WTC11 (cell line): ENCODE results near the gene LHFPL6. TPM values are rescaled to one million over a fixed set of nuclear protein-coding genes. Genes with fewer than 3 reads are reported as not detected.

ENCODE experiments used
- ATAC-seq: fragments of 200-7000 bp; cut with Tn5 transposase; 2 replicates; pipeline ENCODE4 v1.10.0; 2021; ENCODE audit warnings: mild to moderate bottlenecking, moderate library complexity
- CTCF ChIA-PET: fragments of 300-600 bp; sonication (Branson Sonifier 250); formaldehyde crosslinking; loops from one replicate; lab custom pipeline; 2021; ENCODE audit warnings: antibody characterized with exemption; lab: Charles Lee
- POLR2A ChIA-PET: fragments of 350-600 bp; sonication (Branson Sonifier 250); formaldehyde crosslinking; loops from one replicate; lab custom pipeline; 2021; ENCODE audit warnings: antibody characterized with exemption; lab: Charles Lee
- DNase-seq: peaks from one replicate; pipeline ENCODE4 v3.0.0; 2021; ENCODE audit warnings: low spot score
- H3K27ac Mint-ChIP-seq: 2 replicates; pipeline ENCODE4 v1.8.0; 2021; ENCODE audit warnings: mixed read lengths
- H3K27me3 Mint-ChIP-seq: 2 replicates; pipeline ENCODE4 v1.8.0; 2021; ENCODE audit warnings: low read depth, mild to moderate bottlenecking, moderate library complexity, mixed read lengths
- H3K36me3 Mint-ChIP-seq: 2 replicates; pipeline ENCODE4 v1.8.0; 2021; ENCODE audit warnings: mixed read lengths
- H3K4me1 Mint-ChIP-seq: 2 replicates; pipeline ENCODE4 v1.8.0; 2022; ENCODE audit warnings: mixed read lengths
- H3K4me3 Mint-ChIP-seq: 2 replicates; pipeline ENCODE4 v1.8.0; 2021; ENCODE audit warnings: mild to moderate bottlenecking, moderate library complexity, mixed read lengths
- H3K9me3 Mint-ChIP-seq: 2 replicates; pipeline ENCODE4 v1.8.0; 2021; ENCODE audit warnings: mixed read lengths
- ETV6 ChIP-seq: sonication (generic); formaldehyde crosslinking; IDR thresholded peaks from 2 replicates; pipeline ENCODE4 v1.8.1; 2022; ENCODE audit warnings: mild to moderate bottlenecking, missing genetic modification reagents
- FOXJ3 ChIP-seq: sonication (generic); formaldehyde crosslinking; IDR thresholded peaks from 2 replicates; pipeline ENCODE4 v1.9.0; 2021; ENCODE audit warnings: missing genetic modification reagents, mild to moderate bottlenecking, borderline replicate concordance
- HMGA2 ChIP-seq: fragments of 250-450 bp; sonication (Bioruptor Pico); IDR thresholded peaks from 2 replicates; pipeline ENCODE4 v1.4.0; 2021; ENCODE audit warnings: mild to moderate bottlenecking, moderate library complexity
- KAT7 ChIP-seq: sonication (generic); formaldehyde crosslinking; IDR thresholded peaks from 2 replicates; pipeline ENCODE4 v1.8.1; 2023; ENCODE audit warnings: missing genetic modification reagents, mild to moderate bottlenecking, borderline replicate concordance
- NFE2L1 ChIP-seq: sonication (generic); formaldehyde crosslinking; IDR thresholded peaks from 2 replicates; pipeline ENCODE4 v1.8.1; 2023; ENCODE audit warnings: missing genetic modification reagents
- NR1H2 ChIP-seq: sonication (generic); formaldehyde crosslinking; IDR thresholded peaks from 2 replicates; pipeline ENCODE4 v1.9.0; 2021; ENCODE audit warnings: mild to moderate bottlenecking, moderate library complexity, missing genetic modification reagents
- SMAD4 ChIP-seq: sonication (generic); formaldehyde crosslinking; IDR thresholded peaks from 2 replicates; pipeline ENCODE4 v1.8.0; 2022; ENCODE audit warnings: mild to moderate bottlenecking, missing genetic modification reagents
- TEAD1 ChIP-seq: sonication (generic); formaldehyde crosslinking; IDR thresholded peaks from 2 replicates; pipeline ENCODE4 v1.8.0; 2022; ENCODE audit warnings: mild to moderate bottlenecking, missing genetic modification reagents
- TEAD4 ChIP-seq: sonication (generic); formaldehyde crosslinking; IDR thresholded peaks from 2 replicates; pipeline ENCODE4 v1.8.0; 2022; ENCODE audit warnings: mild to moderate bottlenecking, missing genetic modification reagents
- ZBTB21 ChIP-seq: sonication (generic); formaldehyde crosslinking; IDR thresholded peaks from 2 replicates; pipeline ENCODE4 v1.8.1; 2023; ENCODE audit warnings: mild to moderate bottlenecking, missing genetic modification reagents, borderline replicate concordance
- total RNA-seq: library from RNA; stranded (reverse); gene quantifications from 3 replicates; pipeline ENCODE4 v1.2.3, GENCODE V29; 2021
- TF ChIP-seq, protein P1 (sequence below): fragments of 250-450 bp; sonication (Bioruptor Pico); IDR thresholded peaks from 2 replicates; pipeline ENCODE4 v1.9.0; 2021; ENCODE audit warnings: moderate library complexity, mild to moderate bottlenecking, inconsistent platforms, borderline replicate concordance
- TF ChIP-seq, protein P2 (sequence below): sonication (generic); formaldehyde crosslinking; IDR thresholded peaks from 2 replicates; pipeline ENCODE4 v1.8.0; 2023; ENCODE audit warnings: missing genetic modification reagents, mild to moderate bottlenecking, borderline replicate concordance
- TF ChIP-seq, protein P3 (sequence below): sonication (generic); formaldehyde crosslinking; IDR thresholded peaks from 2 replicates; pipeline ENCODE4 v1.8.1; 2023; ENCODE audit warnings: mild to moderate bottlenecking, missing genetic modification reagents, borderline replicate concordance
- TF ChIP-seq, protein P4 (sequence below): fragments of 250-450 bp; sonication (Bioruptor Pico); IDR thresholded peaks from 2 replicates; pipeline ENCODE4 v1.9.0; 2021; ENCODE audit warnings: mild to moderate bottlenecking
- TF ChIP-seq, protein P5 (sequence below): sonication (generic); formaldehyde crosslinking; IDR thresholded peaks from 2 replicates; pipeline ENCODE4 v1.8.1; 2023; ENCODE audit warnings: mild to moderate bottlenecking, missing genetic modification reagents
- TF ChIP-seq, protein P6 (sequence below): sonication (generic); formaldehyde crosslinking; IDR thresholded peaks from 2 replicates; pipeline ENCODE4 v1.8.0; 2023; ENCODE audit warnings: mild to moderate bottlenecking, missing genetic modification reagents

The LHFPL6 gene
- total RNA-seq, 1 experiment from 2014 or later, result 4.5 TPM

DNA sequence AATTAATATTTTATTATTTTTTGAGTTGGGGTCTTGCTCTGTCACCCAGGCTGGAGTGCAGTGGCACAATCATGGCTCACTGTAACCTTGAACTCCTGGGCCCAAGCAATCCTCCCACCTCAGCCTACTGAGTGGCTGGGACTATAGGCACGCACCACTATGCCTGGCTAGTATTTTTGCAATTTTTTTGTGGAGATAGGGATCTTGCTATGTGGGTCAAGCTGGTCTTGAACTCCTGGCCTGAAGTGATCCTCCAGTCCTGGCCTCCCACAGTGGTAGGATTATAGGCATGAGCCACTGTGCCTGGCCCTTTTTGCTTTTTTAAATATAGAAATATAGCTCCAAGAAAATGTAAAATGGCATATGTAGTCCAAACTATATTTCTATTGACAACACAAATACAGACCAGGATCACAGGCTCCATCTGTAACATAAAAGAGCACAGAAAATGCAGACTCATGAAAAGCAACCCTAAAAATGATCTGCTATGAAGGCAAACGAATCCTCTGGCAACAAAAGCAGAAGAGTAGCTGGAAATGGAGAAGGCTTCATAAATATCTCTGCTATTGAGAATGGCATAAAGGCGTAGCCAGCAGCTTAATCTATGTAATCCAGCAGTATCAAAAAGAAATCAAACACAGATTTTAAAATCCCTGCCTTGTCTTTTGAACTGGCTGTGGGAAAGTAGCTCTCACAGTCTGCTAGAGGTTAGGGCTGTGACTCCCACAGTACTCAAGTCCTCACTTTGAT lies 200.6 kb downstream of the LHFPL6 start:
- no peak overlapping the region for H3K27ac Mint-ChIP-seq
- H3K4me1 Mint-ChIP-seq, result peaks cover 32% of the 10 kb centered on the region
- DNase-seq (no peak), ATAC-seq (no peak)
- CTCF ChIA-PET, result interaction anchor here (0.7 to 0.8 kb wide), 2 partner anchors 210 to 214 kb away, joined by 3 read pairs; no protein-coding TSS in a partner anchor
- H3K9me3 Mint-ChIP-seq, result no peaks in the 10 kb centered on the region
- POLR2A ChIA-PET, result no interaction called here
- no peak for TF ChIP-seq SMAD4 (CRISPR knock-in tag)
- TF ChIP-seq FOXJ3 (CRISPR knock-in tag), result no peak
- H3K27me3 Mint-ChIP-seq, result peaks cover 36% of the 10 kb centered on the region
- H3K4me3 Mint-ChIP-seq, result no peak overlapping the region
- no peaks in the 10 kb centered on the region for H3K36me3 Mint-ChIP-seq

DNA sequence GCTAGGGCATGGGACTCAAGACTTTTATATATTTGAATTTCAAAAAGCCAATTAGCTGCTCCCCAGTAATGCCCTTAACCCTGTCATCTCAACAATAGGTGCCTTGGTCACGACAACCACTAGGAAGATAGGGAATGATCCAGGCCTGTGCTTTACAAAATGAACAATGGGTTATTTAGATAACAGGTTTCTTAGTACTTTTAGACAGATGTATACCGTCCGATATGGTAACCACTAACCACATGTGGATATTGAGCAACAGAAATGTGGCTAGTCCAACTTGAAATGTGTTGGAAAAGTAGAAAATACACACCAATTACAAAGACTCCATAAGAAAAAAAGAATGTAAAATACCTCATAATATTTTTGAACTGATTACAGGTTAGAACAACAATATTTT lies 201.2 kb downstream of the LHFPL6 start:
- peaks cover 42% of the 10 kb centered on the region for H3K27me3 Mint-ChIP-seq
- POLR2A ChIA-PET, result no interaction called here
- H3K9me3 Mint-ChIP-seq, result no peaks in the 10 kb centered on the region
- DNase-seq (no peak), ATAC-seq (no peak)
- peaks cover 26% of the 10 kb centered on the region for H3K4me1 Mint-ChIP-seq
- no peak overlapping the region for H3K4me3 Mint-ChIP-seq
- no peaks in the 10 kb centered on the region for H3K36me3 Mint-ChIP-seq
- CTCF ChIA-PET, result interaction anchor here (1.5 kb wide), 1 partner anchor 210 kb away, joined by 3 read pairs; no protein-coding TSS in a partner anchor
- TF ChIP-seq, protein P1, sequence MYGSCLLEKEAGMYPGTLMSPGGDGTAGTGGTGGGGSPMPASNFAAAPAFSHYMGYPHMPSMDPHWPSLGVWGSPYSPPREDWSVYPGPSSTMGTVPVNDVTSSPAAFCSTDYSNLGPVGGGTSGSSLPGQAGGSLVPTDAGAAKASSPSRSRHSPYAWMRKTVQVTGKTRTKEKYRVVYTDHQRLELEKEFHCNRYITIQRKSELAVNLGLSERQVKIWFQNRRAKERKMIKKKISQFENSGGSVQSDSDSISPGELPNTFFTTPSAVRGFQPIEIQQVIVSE (CRISPR knock-in tag), result no peak
- TF ChIP-seq ZBTB21 (CRISPR knock-in tag) (no peak), NFE2L1 (no peak)
- H3K27ac Mint-ChIP-seq, result no peak overlapping the region

DNA sequence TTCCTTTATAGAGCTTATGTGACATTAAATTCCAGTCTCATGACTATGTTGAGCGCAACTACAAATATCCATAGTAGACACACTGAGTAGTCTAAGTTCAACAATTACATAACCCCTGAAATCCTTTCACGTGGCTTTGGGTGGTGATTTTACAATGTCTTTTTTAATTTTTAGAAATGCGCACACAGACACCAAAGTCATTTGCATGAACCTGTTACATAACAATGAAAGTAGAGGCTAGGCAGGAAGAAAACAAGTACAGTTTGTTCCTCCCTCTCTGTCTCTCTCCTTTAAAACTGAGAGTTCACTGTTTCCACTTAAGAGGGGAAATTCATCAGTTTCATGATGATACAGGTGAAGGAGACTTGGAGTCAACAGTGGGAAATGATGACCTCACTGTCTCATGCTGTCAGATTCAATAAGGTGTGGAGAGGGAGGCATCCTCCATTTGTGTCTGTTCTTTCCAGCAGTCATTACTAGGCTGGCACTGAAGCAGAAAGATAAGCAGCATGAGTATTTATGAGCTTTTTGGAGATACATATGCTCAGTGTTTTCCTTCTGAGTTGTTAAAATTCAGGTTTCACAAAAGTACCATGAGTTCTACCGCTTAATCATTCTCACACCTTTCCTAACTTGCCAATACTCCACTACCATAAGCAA lies 201.8 kb downstream of the LHFPL6 start:
- Mint-ChIP-seq H3K9me3 (no peaks in the 10 kb centered on the region), H3K4me3 (no peak overlapping the region), H3K27ac (no peak overlapping the region), H3K4me1 (peaks cover 26% of the 10 kb centered on the region), H3K27me3 (peaks cover 48% of the 10 kb centered on the region), H3K36me3 (no peaks in the 10 kb centered on the region)
- ATAC-seq (no peak), DNase-seq (no peak)
- CTCF ChIA-PET, result interaction anchor here (1.5 kb wide), 1 partner anchor 211 kb away, joined by 3 read pairs; no protein-coding TSS in a partner anchor
- POLR2A ChIA-PET, result no interaction called here
- no peak for TF ChIP-seq TEAD4 (CRISPR knock-in tag)
- TF ChIP-seq, protein P2, sequence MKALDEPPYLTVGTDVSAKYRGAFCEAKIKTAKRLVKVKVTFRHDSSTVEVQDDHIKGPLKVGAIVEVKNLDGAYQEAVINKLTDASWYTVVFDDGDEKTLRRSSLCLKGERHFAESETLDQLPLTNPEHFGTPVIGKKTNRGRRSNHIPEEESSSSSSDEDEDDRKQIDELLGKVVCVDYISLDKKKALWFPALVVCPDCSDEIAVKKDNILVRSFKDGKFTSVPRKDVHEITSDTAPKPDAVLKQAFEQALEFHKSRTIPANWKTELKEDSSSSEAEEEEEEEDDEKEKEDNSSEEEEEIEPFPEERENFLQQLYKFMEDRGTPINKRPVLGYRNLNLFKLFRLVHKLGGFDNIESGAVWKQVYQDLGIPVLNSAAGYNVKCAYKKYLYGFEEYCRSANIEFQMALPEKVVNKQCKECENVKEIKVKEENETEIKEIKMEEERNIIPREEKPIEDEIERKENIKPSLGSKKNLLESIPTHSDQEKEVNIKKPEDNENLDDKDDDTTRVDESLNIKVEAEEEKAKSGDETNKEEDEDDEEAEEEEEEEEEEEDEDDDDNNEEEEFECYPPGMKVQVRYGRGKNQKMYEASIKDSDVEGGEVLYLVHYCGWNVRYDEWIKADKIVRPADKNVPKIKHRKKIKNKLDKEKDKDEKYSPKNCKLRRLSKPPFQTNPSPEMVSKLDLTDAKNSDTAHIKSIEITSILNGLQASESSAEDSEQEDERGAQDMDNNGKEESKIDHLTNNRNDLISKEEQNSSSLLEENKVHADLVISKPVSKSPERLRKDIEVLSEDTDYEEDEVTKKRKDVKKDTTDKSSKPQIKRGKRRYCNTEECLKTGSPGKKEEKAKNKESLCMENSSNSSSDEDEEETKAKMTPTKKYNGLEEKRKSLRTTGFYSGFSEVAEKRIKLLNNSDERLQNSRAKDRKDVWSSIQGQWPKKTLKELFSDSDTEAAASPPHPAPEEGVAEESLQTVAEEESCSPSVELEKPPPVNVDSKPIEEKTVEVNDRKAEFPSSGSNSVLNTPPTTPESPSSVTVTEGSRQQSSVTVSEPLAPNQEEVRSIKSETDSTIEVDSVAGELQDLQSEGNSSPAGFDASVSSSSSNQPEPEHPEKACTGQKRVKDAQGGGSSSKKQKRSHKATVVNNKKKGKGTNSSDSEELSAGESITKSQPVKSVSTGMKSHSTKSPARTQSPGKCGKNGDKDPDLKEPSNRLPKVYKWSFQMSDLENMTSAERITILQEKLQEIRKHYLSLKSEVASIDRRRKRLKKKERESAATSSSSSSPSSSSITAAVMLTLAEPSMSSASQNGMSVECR (CRISPR knock-in tag), result no peak
- TF ChIP-seq ETV6 (CRISPR knock-in tag), result no peak
- TF ChIP-seq, protein P3, sequence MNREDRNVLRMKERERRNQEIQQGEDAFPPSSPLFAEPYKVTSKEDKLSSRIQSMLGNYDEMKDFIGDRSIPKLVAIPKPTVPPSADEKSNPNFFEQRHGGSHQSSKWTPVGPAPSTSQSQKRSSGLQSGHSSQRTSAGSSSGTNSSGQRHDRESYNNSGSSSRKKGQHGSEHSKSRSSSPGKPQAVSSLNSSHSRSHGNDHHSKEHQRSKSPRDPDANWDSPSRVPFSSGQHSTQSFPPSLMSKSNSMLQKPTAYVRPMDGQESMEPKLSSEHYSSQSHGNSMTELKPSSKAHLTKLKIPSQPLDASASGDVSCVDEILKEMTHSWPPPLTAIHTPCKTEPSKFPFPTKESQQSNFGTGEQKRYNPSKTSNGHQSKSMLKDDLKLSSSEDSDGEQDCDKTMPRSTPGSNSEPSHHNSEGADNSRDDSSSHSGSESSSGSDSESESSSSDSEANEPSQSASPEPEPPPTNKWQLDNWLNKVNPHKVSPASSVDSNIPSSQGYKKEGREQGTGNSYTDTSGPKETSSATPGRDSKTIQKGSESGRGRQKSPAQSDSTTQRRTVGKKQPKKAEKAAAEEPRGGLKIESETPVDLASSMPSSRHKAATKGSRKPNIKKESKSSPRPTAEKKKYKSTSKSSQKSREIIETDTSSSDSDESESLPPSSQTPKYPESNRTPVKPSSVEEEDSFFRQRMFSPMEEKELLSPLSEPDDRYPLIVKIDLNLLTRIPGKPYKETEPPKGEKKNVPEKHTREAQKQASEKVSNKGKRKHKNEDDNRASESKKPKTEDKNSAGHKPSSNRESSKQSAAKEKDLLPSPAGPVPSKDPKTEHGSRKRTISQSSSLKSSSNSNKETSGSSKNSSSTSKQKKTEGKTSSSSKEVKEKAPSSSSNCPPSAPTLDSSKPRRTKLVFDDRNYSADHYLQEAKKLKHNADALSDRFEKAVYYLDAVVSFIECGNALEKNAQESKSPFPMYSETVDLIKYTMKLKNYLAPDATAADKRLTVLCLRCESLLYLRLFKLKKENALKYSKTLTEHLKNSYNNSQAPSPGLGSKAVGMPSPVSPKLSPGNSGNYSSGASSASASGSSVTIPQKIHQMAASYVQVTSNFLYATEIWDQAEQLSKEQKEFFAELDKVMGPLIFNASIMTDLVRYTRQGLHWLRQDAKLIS (CRISPR knock-in tag), result no peak
- TF ChIP-seq, protein P4, sequence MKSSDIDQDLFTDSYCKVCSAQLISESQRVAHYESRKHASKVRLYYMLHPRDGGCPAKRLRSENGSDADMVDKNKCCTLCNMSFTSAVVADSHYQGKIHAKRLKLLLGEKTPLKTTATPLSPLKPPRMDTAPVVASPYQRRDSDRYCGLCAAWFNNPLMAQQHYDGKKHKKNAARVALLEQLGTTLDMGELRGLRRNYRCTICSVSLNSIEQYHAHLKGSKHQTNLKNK (CRISPR knock-in tag), result no peak
- TF ChIP-seq, protein P5, sequence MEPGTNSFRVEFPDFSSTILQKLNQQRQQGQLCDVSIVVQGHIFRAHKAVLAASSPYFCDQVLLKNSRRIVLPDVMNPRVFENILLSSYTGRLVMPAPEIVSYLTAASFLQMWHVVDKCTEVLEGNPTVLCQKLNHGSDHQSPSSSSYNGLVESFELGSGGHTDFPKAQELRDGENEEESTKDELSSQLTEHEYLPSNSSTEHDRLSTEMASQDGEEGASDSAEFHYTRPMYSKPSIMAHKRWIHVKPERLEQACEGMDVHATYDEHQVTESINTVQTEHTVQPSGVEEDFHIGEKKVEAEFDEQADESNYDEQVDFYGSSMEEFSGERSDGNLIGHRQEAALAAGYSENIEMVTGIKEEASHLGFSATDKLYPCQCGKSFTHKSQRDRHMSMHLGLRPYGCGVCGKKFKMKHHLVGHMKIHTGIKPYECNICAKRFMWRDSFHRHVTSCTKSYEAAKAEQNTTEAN (CRISPR knock-in tag), result no peak
- TF ChIP-seq KAT7, result no peak
- TF ChIP-seq FOXJ3 (CRISPR knock-in tag), result no peak
- no peak for TF ChIP-seq TEAD1 (CRISPR knock-in tag)
- TF ChIP-seq, protein P6, sequence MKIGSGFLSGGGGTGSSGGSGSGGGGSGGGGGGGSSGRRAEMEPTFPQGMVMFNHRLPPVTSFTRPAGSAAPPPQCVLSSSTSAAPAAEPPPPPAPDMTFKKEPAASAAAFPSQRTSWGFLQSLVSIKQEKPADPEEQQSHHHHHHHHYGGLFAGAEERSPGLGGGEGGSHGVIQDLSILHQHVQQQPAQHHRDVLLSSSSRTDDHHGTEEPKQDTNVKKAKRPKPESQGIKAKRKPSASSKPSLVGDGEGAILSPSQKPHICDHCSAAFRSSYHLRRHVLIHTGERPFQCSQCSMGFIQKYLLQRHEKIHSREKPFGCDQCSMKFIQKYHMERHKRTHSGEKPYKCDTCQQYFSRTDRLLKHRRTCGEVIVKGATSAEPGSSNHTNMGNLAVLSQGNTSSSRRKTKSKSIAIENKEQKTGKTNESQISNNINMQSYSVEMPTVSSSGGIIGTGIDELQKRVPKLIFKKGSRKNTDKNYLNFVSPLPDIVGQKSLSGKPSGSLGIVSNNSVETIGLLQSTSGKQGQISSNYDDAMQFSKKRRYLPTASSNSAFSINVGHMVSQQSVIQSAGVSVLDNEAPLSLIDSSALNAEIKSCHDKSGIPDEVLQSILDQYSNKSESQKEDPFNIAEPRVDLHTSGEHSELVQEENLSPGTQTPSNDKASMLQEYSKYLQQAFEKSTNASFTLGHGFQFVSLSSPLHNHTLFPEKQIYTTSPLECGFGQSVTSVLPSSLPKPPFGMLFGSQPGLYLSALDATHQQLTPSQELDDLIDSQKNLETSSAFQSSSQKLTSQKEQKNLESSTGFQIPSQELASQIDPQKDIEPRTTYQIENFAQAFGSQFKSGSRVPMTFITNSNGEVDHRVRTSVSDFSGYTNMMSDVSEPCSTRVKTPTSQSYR (CRISPR knock-in tag), result no peak
- no peak for TF ChIP-seq NR1H2 (CRISPR knock-in tag)
- TF ChIP-seq HMGA2 (CRISPR knock-in tag), result no peak
